NCI-H526 treated with DMSO at 0.1 percent for 48 hours (cell line): ENCODE data around the gene PPARGC1A.

Experiments used
- DNase-seq: peaks from one replicate; lab custom pipeline; 2025; lab: John Stamatoyannopoulos, UW

The PPARGC1A gene

DNA sequence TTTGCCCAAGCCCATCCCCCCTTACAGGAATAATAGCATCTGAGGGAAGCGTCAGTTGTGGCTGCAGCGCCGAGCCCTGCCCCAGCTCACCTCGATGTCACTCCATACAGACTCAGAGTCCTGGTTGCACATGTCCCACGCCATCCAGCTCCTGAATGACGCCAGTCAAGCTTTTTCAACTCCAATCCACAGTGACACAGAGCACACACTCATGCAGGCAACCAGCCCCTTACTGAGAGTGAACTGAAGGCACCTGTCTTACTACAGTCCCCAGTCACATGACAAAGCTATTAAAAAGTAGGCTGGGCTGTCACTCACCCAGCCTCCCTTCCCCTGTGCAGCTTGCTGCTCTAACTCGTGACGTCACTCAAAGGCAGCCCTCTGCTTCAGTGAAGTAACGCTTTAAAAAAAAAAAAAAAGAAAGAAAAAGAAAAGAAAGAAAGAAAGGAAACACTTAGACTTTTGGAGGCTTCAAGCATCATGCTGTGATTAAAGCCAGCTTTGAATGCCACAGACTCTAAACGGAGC is at the start of gene PPARGC1A:
Gene PPARGC1A (minus strand): TSS at position 234 of the 528 bp plus-strand sequence. CDS start 90 bp downstream, at position 144.
- DNase-seq = no peak

DNA sequence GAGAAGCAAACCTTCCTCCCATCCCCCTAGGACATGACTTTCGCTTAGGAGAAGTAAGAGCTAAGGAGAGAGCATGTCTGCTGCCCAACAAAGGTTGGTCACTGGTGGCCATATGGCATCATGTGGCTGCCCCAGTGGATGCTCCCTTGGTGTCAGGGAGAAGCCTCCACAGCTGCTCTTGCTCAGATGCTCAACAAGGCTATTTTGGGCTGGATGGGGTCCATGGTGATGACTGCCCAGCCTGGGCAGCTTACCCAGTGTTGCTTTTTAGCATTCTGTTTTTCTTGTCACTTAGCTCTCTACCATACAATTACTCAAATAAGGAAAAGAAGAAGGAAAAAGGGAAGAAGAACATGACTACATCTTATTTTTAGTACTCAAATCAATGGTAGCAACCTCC is 48.9 kb upstream of the PPARGC1A start:
- DNase-seq = no peak

DNA sequence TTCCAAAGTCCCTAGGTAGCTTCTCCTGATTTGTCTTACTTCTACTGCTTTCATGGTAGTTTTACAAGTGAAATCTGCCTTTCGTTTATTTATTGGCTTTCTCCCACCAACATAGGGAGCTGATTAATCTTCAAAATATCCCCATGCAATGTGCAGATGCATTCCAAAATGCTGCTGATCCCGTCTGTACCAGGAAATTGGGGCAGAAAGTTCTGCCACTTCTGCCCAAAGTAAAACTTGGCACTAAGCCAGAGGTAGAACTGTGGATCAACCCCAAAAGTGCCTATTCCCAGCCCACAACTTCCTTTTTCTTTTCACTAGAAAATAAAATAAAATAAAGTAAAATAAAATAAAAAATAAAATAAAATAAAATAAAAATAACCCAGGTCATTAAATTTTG is 47.3 kb upstream of the PPARGC1A start:
- no peak for DNase-seq

GRCh38 chr4:23934915-23935314 is 45.1 kb upstream of the PPARGC1A start:
- no peak for DNase-seq

- no peak for DNase-seq
These were observed 44.4 kb upstream of the PPARGC1A start for GRCh38 chr4:23934223-23934622.

DNA sequence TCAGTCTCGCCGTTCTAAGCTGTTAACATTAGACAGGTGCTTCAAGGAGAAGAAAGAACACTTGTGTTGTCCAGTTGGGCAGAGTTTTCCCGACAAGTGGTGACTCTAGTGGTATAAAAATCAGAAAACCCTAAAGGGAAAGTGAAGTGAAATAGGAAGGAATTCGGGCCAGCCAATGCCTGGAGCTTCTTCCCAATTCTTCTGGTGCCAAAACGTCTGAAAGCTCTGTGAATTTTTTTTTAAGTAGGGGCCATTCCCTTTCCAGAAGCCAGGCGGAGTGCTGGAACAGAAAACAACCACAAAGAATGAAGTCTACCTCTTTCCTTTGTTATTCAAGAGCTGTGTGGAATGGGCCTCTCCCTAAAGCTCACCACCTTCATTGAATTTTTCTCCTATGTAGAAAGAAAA is 43.1 kb upstream of the PPARGC1A start:
- DNase-seq = no peak

DNA sequence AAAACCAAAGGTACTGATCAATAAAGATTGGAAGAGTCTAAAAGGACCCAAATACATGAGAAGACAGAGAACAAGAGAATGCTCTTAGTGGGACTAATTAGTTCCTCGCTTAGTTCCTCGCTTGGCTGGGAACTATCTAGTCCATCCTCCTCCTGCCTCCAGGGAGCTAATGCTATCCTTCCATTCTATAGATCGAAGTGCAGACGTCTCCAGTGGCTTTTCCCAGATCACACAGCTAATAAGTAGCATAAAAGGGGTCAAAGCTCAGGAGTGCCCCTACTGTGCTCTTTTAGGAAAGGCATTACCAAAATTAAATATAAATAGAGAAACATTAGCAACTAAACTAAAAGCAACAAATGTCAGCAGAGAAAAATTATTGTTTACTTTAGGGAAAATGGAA is 42.3 kb upstream of the PPARGC1A start:
- DNase-seq = peak; percentile 0

GRCh38 chr4:23931489-23931830 is 41.6 kb upstream of the PPARGC1A start:
- DNase-seq = no peak

DNA sequence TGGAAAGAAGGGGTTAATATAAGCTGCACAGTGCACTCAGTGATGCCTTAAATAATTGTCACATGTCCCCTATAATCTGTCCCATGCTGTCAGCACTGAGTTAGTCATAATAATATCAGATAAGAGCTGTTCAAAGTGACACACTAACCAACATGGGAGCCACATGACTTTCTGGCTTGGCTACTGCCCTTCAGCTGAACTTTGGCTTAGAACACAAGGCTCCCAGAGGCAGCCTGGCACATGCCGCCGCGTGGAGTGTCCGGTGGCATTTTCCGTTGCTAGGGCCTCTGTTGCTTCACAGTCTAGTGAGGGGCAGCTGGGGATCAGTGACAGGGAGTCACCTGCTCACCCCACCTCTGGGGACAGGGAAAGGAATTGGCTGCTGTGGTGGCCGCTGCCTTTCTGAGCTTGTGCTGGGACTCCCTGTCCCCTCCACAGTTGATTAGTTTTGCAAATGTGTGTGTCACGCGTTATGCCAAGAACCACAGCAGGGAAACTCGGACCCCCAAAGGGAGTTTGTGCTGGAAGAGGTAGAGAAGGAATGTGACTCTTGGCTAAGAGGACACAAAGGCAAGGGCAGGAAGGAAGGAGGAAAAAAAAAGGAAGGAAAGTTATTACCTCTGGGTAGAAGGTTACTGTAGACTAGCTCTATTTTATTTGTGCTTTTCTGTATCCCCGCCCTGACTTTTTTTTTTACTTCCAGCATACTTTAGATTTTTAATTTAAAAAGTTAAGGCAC is 41.1 kb upstream of the PPARGC1A start:
- DNase-seq = no peak

DNA sequence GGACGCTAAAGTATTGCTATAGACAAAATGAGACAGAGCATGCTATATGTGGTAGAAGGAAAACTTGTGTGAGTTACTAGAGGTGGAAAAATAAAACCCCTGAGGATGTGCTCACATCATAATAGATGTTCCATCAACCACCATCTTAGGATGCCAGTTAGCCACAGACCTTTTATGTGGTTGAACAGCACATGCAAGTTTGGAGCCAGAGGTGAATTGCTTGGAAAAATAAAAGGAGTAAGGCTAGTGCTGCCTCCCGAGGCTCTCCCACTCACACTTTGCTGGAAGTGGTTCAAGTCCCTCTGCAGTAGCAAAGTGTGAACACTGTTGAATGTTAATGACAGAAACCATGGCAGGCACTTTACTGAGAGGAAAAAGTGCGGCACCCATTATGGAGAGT is 39.4 kb upstream of the PPARGC1A start:
- no peak for DNase-seq

DNA sequence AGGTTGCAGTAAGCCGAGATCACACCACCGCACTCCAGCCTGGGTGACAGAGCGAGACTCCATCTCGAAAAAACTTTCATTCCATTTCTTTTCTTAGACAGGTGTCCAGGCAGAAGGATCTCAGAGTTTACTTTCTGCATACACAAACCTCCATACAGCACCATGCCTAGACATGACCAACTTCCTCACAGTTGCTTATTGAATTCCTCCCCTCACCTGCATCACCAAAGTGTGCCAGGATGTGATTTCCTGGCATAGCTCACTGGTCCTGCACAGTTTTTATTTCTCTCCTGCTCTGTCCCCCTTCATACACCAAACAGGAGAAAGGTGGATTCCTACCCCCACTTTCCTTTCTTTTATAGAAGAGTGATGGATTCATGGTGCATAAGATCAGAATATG is 34.7 kb upstream of the PPARGC1A start:
- DNase-seq = no peak

DNA sequence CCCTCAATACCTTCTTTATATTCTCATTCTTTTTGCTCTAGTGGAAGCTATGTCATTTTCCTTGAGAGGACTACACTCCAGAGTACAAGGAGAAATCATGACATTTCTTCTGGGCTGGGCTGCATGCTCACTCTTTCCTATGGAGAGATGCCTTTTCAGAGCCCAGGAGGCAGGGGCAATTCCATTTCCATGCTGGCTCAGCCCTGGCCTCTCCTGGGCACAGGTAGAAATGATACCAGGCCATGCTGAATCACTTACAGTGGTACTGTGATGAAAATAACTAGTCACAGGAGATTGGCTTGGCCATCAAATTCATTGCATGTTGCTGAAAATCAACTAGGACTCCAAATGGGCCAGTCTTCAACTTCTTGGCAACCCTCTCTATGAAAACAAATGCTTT is 34.0 kb upstream of the PPARGC1A start:
- DNase-seq = no peak

DNA sequence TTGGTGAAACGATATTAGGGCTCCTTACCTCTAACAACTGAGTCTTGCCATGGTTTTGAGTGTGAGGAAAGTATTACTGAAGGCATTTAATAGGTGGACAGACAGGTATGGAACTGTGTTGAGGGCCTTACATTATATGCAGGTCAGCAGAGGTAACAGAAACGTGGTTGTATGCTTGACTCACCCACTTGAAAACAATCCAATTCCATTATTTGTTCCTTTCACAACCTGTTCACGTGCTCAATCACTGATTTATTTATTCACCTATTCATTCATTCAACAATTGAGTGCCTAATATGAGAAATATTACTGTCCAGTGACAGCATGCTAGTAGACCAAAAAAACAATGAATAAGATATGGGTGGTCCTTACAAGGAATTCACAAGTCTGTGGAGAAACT is 33.3 kb upstream of the PPARGC1A start:
- no peak for DNase-seq

DNA sequence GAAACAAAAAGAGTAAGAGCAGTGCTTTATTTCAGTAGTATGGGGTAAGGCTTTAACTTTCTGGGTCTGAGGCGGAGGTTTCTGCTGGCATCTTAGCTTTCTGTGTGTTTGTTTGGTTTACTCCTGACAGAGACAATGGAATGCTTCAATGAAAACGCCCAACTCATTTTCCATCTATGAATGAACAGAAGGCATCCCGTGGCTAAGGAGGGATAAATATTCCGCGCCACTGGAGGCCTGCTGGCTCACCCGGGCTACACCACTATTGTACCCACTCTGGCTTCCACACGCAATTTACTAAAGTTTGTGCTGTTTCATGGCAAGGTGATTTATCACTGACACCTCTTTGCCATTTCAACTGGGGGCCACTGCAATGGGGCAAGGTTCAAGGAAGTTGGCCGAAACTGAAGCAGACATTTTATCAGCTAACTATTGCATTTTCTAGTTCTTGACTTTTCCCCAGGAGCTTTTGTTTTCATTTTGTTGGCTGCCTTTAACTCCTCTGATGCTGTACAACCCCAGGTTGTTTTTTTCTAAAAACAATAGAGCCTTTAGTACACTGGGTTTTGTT is 32.8 kb upstream of the PPARGC1A start:
- DNase-seq = no peak

DNA sequence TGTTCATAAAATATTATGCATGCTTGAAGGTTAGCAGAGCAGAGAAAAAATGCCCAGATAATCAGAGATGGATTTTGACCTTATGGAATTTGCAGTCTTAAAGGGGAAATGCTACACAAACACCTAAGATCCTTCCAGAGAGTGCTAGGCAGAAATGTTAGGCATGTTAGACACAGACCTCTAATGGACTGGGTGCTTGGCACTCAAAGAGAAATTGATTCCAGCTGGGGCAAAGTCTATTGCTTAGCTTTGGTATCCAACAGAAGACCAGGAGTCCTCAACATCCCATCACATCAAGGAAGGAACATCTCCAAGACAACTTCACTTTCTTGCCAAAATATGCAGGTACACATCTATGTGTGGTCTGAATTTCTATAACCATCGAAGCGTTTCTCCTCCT is 32.2 kb upstream of the PPARGC1A start:
- no peak for DNase-seq

- DNase-seq = no peak
These were observed 31.6 kb upstream of the PPARGC1A start for GRCh38 chr4:23921447-23921845.

DNA sequence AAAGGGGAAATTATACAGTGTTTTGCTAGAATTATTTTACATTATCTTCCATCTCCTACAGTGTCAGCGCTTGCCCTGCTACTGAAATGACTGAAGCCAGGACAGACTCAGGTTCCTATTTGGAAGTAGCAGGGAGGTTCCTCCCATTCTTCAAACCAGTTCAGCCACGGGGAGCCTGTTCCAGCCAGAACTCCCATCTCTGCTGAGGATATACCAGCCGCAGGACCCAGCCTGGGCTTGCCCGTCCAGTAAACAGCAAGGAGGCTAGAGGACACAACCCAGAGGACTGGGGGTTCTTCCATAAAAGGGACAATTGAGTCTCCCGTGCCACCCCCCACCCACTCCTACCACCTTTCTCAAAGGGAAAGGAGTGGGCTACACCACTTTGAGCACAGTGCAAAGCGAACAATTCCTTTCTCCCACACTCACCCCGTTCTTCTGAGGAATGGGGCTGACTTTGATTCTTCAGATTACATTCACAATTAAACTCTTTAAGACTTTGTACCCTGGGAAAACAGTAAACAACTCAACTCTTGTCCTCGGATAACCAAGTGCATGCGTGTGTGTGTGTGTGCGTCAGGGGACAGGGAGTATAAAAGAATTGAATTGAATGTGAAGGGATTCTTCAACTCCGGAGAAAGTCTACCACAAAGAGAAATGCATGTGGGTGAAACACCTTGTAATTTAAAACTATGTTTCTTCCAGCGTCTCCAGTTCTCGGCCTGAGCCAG is 31.0 kb upstream of the PPARGC1A start:
- DNase-seq = no peak

DNA sequence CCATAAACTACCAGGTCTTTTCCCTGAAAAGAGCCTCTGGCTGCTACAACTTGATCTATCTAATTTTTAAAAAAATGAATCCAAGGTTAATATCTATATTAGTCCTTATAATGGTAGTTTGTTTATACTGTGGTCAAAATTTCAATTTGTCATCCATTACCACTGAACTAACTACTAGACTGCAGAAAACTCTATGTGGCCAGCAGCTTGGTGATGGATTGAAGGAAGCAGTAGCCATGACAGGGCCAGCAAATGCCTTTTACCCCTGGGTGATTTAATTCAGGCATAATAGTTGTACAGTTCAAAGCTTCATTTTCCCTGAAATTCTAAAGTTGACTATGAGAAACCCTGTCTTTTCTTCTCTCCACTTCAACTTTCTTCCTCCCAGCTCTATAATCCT is 30.4 kb upstream of the PPARGC1A start:
- DNase-seq = no peak

DNA sequence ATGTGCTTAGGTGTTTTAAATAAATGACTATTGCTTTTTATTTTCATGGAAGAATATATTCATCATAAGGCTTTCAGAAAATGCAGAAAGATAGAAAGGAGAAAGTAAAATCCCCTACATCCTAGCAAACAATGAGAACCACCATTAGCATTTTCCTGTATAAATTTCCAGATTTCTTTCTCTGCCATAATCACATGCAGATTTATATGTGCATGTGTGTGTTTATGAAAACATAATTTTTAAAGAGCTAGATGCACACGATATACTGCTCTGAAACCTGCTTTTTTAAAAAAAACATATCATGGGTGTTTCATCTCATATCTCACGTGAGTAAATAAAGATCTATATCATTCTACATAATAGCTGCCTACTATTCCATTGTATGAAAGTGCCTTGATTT is 26.4 kb upstream of the PPARGC1A start:
- no peak for DNase-seq

- no peak for DNase-seq
These were observed 25.7 kb upstream of the PPARGC1A start for GRCh38 chr4:23915459-23916132.

GRCh38 chr4:23911675-23912455 is 22.0 kb upstream of the PPARGC1A start:
- no peak for DNase-seq

DNA sequence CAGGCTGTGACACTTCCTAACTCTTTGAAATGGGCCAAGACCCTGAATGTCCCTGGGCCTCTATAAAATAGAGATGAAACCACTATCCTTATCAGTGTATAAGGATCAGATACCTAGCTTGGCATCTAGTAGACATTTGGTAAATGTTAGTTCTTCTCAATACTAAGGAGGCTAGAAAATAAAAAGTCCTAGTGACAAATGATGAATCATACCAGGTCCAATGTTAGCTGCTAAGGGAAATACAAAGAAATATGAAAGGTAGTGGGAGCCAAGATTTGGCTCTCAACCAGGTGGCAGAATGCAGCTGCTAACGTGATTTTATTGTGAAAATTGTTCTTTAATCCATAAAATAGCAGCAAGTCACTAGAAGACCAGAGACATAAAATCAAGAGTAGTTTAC is 19.8 kb upstream of the PPARGC1A start:
- DNase-seq = no peak
